ENCODE results near the gene C2CD4C. TPM values are rescaled to one million over a fixed set of nuclear protein-coding genes. Genes with fewer than 3 reads are reported as not detected.
A peak's percentile ranks its signal among the peaks of the same experiment; 100 is the strongest.
"Not testable (repeated sequence)": the region's sequence is repeated elsewhere in the genome, so short reads cannot be mapped to it uniquely, and the experiment has no call there.

C2CD4C gene
- total RNA-seq, 3 donors from 2014 or later = 0.29 to 2.6 (median 0.80) TPM

- TF ChIP-seq POLR2A (IDR thresholded peaks at IDR 0.05) (no peak), CTCF (IDR thresholded peaks at IDR 0.05) (no peak)
- intact Hi-C loops (cut with DNase I; ENCODE audit: low total_unique reads) = no loop called here
Measured at GRCh38 chr19:412356-413355, 3.7 kb upstream of the C2CD4C start.

GRCh38 chr19:411723-412355, 2.9 kb upstream of the C2CD4C start:
- Histone ChIP-seq H3K4me1 (peaks cover 0 to 6% of the 10 kb centered on the region in 2 donors), H3K9me3 (no peaks in the 10 kb centered on the region), H3K27ac (no peak overlapping the region), H3K36me3 (no peaks in the 10 kb centered on the region), H3K27me3 (peaks cover 12 to 53% of the 10 kb centered on the region in 2 donors), H3K4me3 (no peak overlapping the region)
- TF ChIP-seq CTCF (IDR thresholded peaks at IDR 0.05) (no peak), POLR2A (IDR thresholded peaks at IDR 0.05) (no peak), POLR2AphosphoS5 (IDR thresholded peaks at IDR 0.05) (no peak)
- intact Hi-C loops (cut with DNase I; ENCODE audit: low total_unique reads) = no loop called here
- no peak for DNase-seq (ENCODE audit: low spot score in 2 of 2)

More at GRCh38 chr19:412356-413355, 3.7 kb upstream of the C2CD4C start:
- H3K4me1 ChIP-seq = peaks cover 0 to 6% of the 10 kb centered on the region in 2 donors
- no peaks in the 10 kb centered on the region for H3K36me3 ChIP-seq
- no peak for DNase-seq (ENCODE audit: low spot score in 2 of 2)
- H3K27me3 ChIP-seq = peaks cover 7 to 45% of the 10 kb centered on the region in 2 donors
- H3K27ac ChIP-seq = no peak overlapping the region
- no peaks in the 10 kb centered on the region for H3K9me3 ChIP-seq
- no peak overlapping the region for H3K4me3 ChIP-seq

GRCh38 chr19:411121-411722, 2.3 kb upstream of the C2CD4C start:
- intact Hi-C loops (cut with DNase I; ENCODE audit: low total_unique reads); H3K9me3 ChIP-seq; H3K4me3 ChIP-seq; H3K4me1 ChIP-seq; H3K36me3 ChIP-seq; H3K27ac ChIP-seq; DNase-seq (ENCODE audit: low spot score in 2 of 2): not testable (repeated sequence)
- peaks cover 12 to 59% of the 10 kb centered on the region in 2 donors for H3K27me3 ChIP-seq

- H3K27me3 ChIP-seq = peaks cover 12 to 68% of the 10 kb centered on the region in 2 donors
- TF ChIP-seq POLR2AphosphoS5 (IDR thresholded peaks at IDR 0.05) (no peak), POLR2A (IDR thresholded peaks at IDR 0.05) (no peak), CTCF (IDR thresholded peaks at IDR 0.05) (no peak)
- intact Hi-C loops (cut with DNase I; ENCODE audit: low total_unique reads) = no loop called here
Measured at GRCh38 chr19:410243-410781, 1.4 kb upstream of the C2CD4C start.

GRCh38 chr19:409516-410242, 732 bp upstream of the C2CD4C start:
- H3K27me3 ChIP-seq = peaks cover 12 to 68% of the 10 kb centered on the region in 2 donors
- H3K4me3 ChIP-seq = peak overlapping the region; percentile 41 to 70 (median 49)
- peak in 1 of 2 donors; percentile 43 for DNase-seq (ENCODE audit: low spot score in 2 of 2)
- H3K4me1 ChIP-seq = peaks cover 0 to 6% of the 10 kb centered on the region in 2 donors
- no peaks in the 10 kb centered on the region for H3K36me3 ChIP-seq
- no peak for TF ChIP-seq POLR2AphosphoS5 (IDR thresholded peaks at IDR 0.05)
- no peak for TF ChIP-seq CTCF (IDR thresholded peaks at IDR 0.05)
- TF ChIP-seq POLR2A (IDR thresholded peaks at IDR 0.05) = no peak
- H3K9me3 ChIP-seq = no peaks in the 10 kb centered on the region
- intact Hi-C loops (cut with DNase I; ENCODE audit: low total_unique reads) = loop anchor here (1.0 kb wide), 1 partner anchor 85 kb away; no protein-coding TSS in a partner anchor
- H3K27ac ChIP-seq = no peak overlapping the region

More at GRCh38 chr19:410243-410781, 1.4 kb upstream of the C2CD4C start:
- Histone ChIP-seq H3K9me3 (no peaks in the 10 kb centered on the region), H3K27ac (no peak overlapping the region), H3K4me1 (peaks cover 0 to 6% of the 10 kb centered on the region in 2 donors), H3K36me3 (no peaks in the 10 kb centered on the region), H3K4me3 (peak overlapping the region in 1 of 3 donors; percentile 70)
- peak in 1 of 2 donors; percentile 40 for DNase-seq (ENCODE audit: low spot score in 2 of 2)
